Activated B cell treated with CpG ODN at 0.5 μM for 24 hours (primary cell): ENCODE data around the gene PQBP1. TPM values are rescaled to one million over a fixed set of nuclear protein-coding genes. Genes with fewer than 3 reads are reported as not detected.

Experiments
- ATAC-seq: fragments of 200-7000 bp; cut with Tn5 transposase; one replicate; pipeline ENCODE4 v1.10.0; 2021; ENCODE audit warnings: low read depth, mild to moderate bottlenecking, moderate library complexity
- CTCF ChIA-PET: fragments of 350-600 bp; sonication (Branson Sonifier 250); formaldehyde crosslinking; loops from one replicate; lab custom pipeline; 2021; ENCODE audit warnings: antibody characterized with exemption; lab: Charles Lee
- POLR2A ChIA-PET: fragments of 350-600 bp; sonication (Branson Sonifier 250); formaldehyde crosslinking; loops from one replicate; lab custom pipeline; 2021; ENCODE audit warnings: antibody characterized with exemption; lab: Charles Lee
- DNase-seq: peaks from one replicate; pipeline ENCODE4 v3.0.0; 2022
- H3K27ac Mint-ChIP-seq: one replicate; pipeline ENCODE4 v1.8.0; 2020; ENCODE audit warnings: mixed read lengths
- H3K27me3 Mint-ChIP-seq: one replicate; pipeline ENCODE4 v1.8.0; 2021; ENCODE audit warnings: mixed read lengths
- H3K36me3 Mint-ChIP-seq: one replicate; pipeline ENCODE4 v1.8.0; 2021; ENCODE audit warnings: low read depth, mixed read lengths
- H3K4me1 Mint-ChIP-seq: one replicate; pipeline ENCODE4 v1.8.0; 2021; ENCODE audit warnings: mixed read lengths
- H3K4me3 Mint-ChIP-seq: one replicate; pipeline ENCODE4 v1.8.0; 2020; ENCODE audit warnings: mild to moderate bottlenecking, mixed read lengths
- H3K9me3 Mint-ChIP-seq: one replicate; pipeline ENCODE4 v1.8.0; 2020; ENCODE audit warnings: mixed read lengths
- CTCF ChIP-seq: fragments of 200-600 bp; IDR thresholded peaks from one replicate; pipeline ENCODE4 v1.8.0; 2022; ENCODE audit warnings: antibody characterized with exemption, mild to moderate bottlenecking
- intact Hi-C: fragments of 100-400 bp; cut with micrococcal nuclease; formaldehyde crosslinking; loops from one replicate; pipeline ENCODE4 v1.15.1; 2024
- total RNA-seq: library from RNA; stranded (reverse); gene quantifications from 2 replicates; pipeline ENCODE4 v1.2.3, GENCODE V29; 2022

The PQBP1 gene
- total RNA-seq, 1 donor from 2014 or later: 81.6 TPM

GRCh38 chrX:48899078-48899410 lies 1.3 kb downstream of the PQBP1 start:
- no peak overlapping the region for H3K4me3 Mint-ChIP-seq
- H3K36me3 Mint-ChIP-seq: peaks cover 51% of the 10 kb centered on the region
- intact Hi-C loops: no loop called here
- no peaks in the 10 kb centered on the region for H3K9me3 Mint-ChIP-seq
- peak overlapping the region; percentile 18 for H3K27ac Mint-ChIP-seq
- TF ChIP-seq CTCF: no peak
- ChIA-PET POLR2A (interaction anchor here (0.7 to 3.7 kb wide), 3 partner anchors 40 to 251 kb away, joined by 3 to 65 read pairs (median 4); no protein-coding TSS in a partner anchor), CTCF (no interaction called here)
- H3K4me1 Mint-ChIP-seq: peaks cover 29% of the 10 kb centered on the region
- ATAC-seq (no peak), DNase-seq (no peak)
- no peaks in the 10 kb centered on the region for H3K27me3 Mint-ChIP-seq

GRCh38 chrX:48901069-48901468 lies 3.3 kb downstream of the PQBP1 start:
- peaks cover 23% of the 10 kb centered on the region for H3K4me1 Mint-ChIP-seq
- DNase-seq (no peak), ATAC-seq (no peak)
- CTCF ChIA-PET: no interaction called here
- H3K4me3 Mint-ChIP-seq: no peak overlapping the region
- no peaks in the 10 kb centered on the region for H3K27me3 Mint-ChIP-seq
- H3K36me3 Mint-ChIP-seq: peaks cover 58% of the 10 kb centered on the region
- POLR2A ChIA-PET: interaction anchor here (0.6 kb wide), 3 partner anchors 11 to 51 kb away, joined by 3 read pairs; partner anchors contain the start of gene SLC35A2
- no peak overlapping the region for H3K27ac Mint-ChIP-seq
- no peak for TF ChIP-seq CTCF
- intact Hi-C loops: no loop called here
- H3K9me3 Mint-ChIP-seq: no peaks in the 10 kb centered on the region

GRCh38 chrX:48902135-48902534 lies 4.4 kb downstream of the PQBP1 start:
- intact Hi-C loops: no loop called here
- no peak for TF ChIP-seq CTCF
- Mint-ChIP-seq H3K4me1 (peaks cover 13% of the 10 kb centered on the region), H3K36me3 (peaks cover 54% of the 10 kb centered on the region), H3K9me3 (no peaks in the 10 kb centered on the region), H3K27me3 (no peaks in the 10 kb centered on the region), H3K27ac (no peak overlapping the region), H3K4me3 (no peak overlapping the region)
- CTCF ChIA-PET: no interaction called here
- ATAC-seq: no peak
- POLR2A ChIA-PET: interaction anchor here (2.0 kb wide), 1 partner anchor 10 kb away, joined by 12 read pairs; the partner anchor contains the start of gene SLC35A2
- no peak for DNase-seq

- intact Hi-C loops: no loop called here
- Mint-ChIP-seq H3K36me3 (peaks cover 49% of the 10 kb centered on the region), H3K27ac (no peak overlapping the region), H3K4me1 (peaks cover 9% of the 10 kb centered on the region), H3K27me3 (no peaks in the 10 kb centered on the region), H3K4me3 (no peak overlapping the region), H3K9me3 (no peaks in the 10 kb centered on the region)
- no peak for TF ChIP-seq CTCF
- ATAC-seq: no peak
- ChIA-PET POLR2A (interaction anchor here (2.0 kb wide), 1 partner anchor 9 kb away, joined by 12 read pairs; the partner anchor contains the start of gene SLC35A2), CTCF (no interaction called here)
- no peak for DNase-seq
Measured at GRCh38 chrX:48902776-48903175, 5.0 kb downstream of the PQBP1 start.

GRCh38 chrX:48903290-48903689 lies 5.6 kb downstream of the PQBP1 start:
- ChIA-PET CTCF (no interaction called here), POLR2A (interaction anchor here (2.0 kb wide), 1 partner anchor 9 kb away, joined by 12 read pairs; the partner anchor contains the start of gene SLC35A2)
- Mint-ChIP-seq H3K9me3 (no peaks in the 10 kb centered on the region), H3K36me3 (peaks cover 45% of the 10 kb centered on the region), H3K4me3 (no peak overlapping the region), H3K4me1 (peaks cover 6% of the 10 kb centered on the region), H3K27ac (no peak overlapping the region), H3K27me3 (no peaks in the 10 kb centered on the region)
- intact Hi-C loops: no loop called here
- no peak for DNase-seq
- no peak for ATAC-seq
- no peak for TF ChIP-seq CTCF
